Measurements from ENCODE around the gene BAIAP3.

- no peak for TF ChIP-seq CTCF (IDR thresholded peaks at IDR 0.05; ENCODE audit: insufficient read depth, low read length)
- TF ChIP-seq POLR2AphosphoS5 (IDR thresholded peaks at IDR 0.05; ENCODE audit: low read depth), result no peak
- TF ChIP-seq REST (IDR thresholded peaks at IDR 0.05; ENCODE audit: insufficient replicate concordance, low read depth), result no peak
- no peak for TF ChIP-seq GABPA (IDR thresholded peaks at IDR 0.05; ENCODE audit: low read depth)
Measured at GRCh38 chr16:1389762-1390161, 56.3 kb downstream of the BAIAP3 start.

All from HL-60 (cell line).